ENCODE measurements around the gene ZDHHC7.
"Not testable (repeated sequence)": the region's sequence is repeated elsewhere in the genome, so short reads cannot be mapped to it uniquely, and the experiment has no call there.

ZDHHC7 gene

DNA sequence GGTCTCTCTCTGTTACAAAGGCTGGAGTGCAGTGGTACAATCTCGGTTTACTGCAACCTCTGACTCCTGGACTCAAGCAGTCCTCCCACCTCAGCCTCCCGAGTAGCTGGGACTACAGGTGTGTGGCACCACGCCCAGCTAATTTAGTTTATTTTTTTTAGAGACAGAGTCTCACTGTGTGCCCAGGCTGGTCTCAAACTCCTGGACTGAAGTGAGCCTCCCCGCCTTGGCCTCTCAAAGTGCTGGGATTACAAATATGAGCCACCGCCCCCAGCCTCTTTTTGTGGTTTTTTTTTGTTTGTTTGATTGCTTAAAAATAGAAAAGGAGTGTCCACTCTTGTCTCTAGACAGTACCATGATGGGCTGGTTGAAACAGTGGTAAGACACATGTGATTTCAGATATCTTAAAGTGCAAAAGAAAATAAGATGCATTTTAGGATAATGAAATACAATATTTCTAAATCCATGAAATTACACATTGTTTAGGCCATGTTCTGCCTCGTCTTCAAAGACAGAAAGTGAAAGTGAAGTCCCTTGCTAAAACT, 43.7 kb upstream of the ZDHHC7 start:
- no peak for DNase-seq (ENCODE audit: low read depth)
- TF ChIP-seq, protein P1, sequence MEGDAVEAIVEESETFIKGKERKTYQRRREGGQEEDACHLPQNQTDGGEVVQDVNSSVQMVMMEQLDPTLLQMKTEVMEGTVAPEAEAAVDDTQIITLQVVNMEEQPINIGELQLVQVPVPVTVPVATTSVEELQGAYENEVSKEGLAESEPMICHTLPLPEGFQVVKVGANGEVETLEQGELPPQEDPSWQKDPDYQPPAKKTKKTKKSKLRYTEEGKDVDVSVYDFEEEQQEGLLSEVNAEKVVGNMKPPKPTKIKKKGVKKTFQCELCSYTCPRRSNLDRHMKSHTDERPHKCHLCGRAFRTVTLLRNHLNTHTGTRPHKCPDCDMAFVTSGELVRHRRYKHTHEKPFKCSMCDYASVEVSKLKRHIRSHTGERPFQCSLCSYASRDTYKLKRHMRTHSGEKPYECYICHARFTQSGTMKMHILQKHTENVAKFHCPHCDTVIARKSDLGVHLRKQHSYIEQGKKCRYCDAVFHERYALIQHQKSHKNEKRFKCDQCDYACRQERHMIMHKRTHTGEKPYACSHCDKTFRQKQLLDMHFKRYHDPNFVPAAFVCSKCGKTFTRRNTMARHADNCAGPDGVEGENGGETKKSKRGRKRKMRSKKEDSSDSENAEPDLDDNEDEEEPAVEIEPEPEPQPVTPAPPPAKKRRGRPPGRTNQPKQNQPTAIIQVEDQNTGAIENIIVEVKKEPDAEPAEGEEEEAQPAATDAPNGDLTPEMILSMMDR (IDR thresholded peaks at IDR 0.05; ENCODE audit: insufficient read depth, low read depth, low read length, missing control alignments): no peak
- H3K4me3 ChIP-seq (ENCODE audit: low read length): no peak overlapping the region

DNA sequence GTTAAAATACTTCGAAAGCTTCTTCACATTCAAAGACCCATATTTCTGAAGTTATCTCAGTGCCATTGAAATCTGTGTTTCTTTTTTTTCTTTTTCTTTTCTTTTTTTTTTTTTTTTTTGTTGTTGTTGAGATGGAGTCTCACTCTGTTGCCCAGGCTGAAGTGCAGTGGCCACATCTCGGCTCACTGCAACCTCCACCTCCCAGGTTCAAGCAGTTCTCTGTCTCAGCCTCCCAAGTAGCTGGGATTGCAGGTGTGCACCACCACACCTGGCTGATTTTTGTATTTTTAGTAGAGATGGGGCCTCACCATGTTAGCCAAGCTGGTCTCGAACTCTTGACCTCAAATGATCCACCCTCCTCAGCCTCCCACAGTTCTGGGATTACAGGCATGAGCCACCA, 43.0 kb upstream of the ZDHHC7 start:
- not testable (repeated sequence) for H3K4me3 ChIP-seq (ENCODE audit: low read length); DNase-seq (ENCODE audit: low read depth)

DNA sequence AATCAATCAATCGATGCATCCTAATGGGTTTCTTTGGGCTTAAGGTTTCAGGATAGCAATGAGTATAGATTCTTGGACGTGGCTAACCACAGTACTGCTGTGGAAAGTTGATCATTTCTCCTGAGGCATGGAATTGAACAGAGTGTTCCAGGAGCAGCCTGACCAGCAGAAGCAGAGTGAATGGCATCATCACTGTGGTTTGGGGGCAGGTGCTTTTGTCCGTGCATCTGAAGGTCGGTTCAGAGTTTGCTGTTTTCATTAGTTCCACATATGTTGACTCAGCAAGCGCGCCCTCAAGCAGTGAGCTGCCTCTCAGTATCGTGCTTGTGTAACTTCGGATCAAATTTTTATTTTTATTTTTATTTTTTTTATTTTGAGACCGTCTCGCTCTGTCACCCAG, 41.2 kb upstream of the ZDHHC7 start:
- TF ChIP-seq, protein P1 (IDR thresholded peaks at IDR 0.05; ENCODE audit: insufficient read depth, low read depth, low read length, missing control alignments): no peak
- DNase-seq (ENCODE audit: low read depth): no peak

DNA sequence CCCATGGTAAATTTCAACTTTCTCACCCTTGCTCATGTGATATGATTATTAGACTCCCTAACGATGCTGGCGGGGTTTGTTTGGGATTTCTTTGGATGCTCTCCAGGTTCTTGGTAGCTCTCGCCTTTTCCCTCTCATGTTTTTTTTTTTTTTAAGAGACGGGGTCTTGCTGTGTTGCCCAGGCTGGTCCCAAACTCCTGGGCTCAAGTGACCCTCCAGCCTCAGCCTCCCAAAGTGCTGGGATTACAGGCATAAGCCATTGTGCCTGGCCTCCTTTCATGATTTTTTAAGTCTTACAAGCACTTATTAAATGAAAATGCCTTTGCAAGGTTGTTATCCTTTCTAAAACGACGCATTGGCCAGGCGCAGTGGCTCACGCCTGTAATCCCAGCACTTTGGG, 40.3 kb upstream of the ZDHHC7 start:
- no peak overlapping the region for H3K4me3 ChIP-seq (ENCODE audit: low read length)
- DNase-seq (ENCODE audit: low read depth): no peak
- TF ChIP-seq, protein P1 (IDR thresholded peaks at IDR 0.05; ENCODE audit: insufficient read depth, low read depth, low read length, missing control alignments): no peak

More for the DNA sequence above, 41.2 kb upstream of the ZDHHC7 start:
- H3K4me3 ChIP-seq (ENCODE audit: low read length): no peak overlapping the region

DNA sequence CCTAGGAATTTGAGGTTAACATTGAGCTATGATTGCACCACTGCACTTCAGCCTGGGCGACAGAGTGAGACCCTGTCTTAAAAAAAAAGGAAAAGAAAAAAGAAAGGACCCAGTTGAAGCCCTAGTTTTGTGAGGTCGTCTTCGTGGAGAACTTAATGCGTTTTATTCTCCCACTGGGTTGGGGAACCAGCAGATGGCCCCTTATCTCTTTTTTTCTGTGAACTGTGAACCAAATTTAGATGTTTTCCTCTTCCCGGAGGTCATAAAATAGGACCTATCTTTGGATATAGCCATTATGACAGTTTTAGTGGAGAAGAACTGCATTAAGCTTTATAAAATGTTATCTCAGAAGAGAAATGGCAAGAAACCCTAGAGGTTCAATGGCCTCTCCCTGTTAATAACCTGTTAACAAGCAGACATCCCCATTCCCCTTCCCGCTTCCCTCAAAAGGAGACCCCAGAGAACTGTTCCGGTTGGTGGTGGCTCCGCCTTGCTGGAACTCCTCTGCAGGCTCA, 39.8 kb upstream of the ZDHHC7 start:
- TF ChIP-seq, protein P1 (IDR thresholded peaks at IDR 0.05; ENCODE audit: insufficient read depth, low read depth, low read length, missing control alignments): no peak
- no peak for DNase-seq (ENCODE audit: low read depth)
- H3K4me3 ChIP-seq (ENCODE audit: low read length): no peak overlapping the region

DNA sequence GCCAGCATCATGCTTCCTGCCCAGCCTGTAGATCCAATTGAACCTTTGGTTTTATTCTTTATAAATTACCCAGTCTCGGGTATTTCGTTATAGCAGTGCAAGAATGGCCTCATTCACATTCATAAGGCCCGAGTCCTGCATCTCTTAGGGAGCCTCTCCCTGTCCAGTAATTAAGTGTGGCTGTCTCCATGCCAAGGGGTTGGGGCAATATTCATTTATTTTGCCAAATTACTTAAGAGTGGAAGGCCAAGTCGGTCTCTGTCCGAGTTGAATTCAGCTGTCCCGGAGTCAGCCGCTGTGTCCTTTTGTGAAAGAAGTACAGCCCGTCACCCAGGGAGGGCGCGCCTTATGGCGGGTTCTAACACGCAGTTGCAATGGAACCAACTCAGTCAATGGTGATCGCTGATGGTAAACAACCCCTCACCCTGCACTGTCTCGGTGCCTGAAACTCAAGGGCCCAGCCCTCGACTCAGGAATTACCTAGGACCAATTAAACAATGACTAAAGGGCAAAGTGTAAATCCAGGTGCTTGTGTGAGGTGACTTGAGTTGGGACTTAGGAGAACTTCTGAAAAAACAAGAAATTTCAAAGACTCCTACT, 38.5 kb upstream of the ZDHHC7 start:
- no peak overlapping the region for H3K4me3 ChIP-seq (ENCODE audit: low read length)
- no peak for DNase-seq (ENCODE audit: low read depth)
- TF ChIP-seq, protein P1 (IDR thresholded peaks at IDR 0.05; ENCODE audit: insufficient read depth, low read depth, low read length, missing control alignments): no peak

DNA sequence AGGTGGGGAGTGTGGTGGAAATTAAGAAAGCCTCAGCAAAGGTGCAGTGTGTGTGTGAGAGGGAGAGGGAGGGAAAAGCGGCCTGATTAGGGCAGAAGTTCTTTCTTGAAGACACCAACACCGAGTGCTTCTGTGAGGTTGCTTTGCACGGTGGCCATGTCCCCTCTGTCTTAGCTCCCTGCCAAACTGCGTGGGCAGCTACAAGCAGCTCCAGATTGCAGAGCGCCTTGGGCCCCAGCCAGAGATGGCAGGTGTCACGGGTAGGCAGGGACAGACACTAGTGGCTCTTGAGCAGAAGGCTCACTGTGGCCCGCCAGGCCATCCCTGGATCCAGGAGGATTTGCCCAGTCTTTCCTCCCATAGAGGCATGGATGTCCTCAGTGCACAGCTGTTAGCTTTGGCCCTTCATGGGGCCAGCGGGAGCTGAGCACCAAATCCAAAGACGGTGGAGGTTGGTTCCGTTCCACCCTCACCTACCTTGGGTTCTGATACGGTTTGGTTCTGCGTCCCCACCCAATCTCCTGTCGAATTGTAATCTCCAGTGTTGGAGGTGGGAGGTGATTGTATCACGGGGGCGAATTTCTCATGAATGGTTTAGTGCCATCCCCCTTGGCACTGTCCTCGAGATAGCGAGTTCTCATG, 37.7 kb upstream of the ZDHHC7 start:
- no peak for DNase-seq (ENCODE audit: low read depth)
- TF ChIP-seq, protein P1 (IDR thresholded peaks at IDR 0.05; ENCODE audit: insufficient read depth, low read depth, low read length, missing control alignments): no peak
- H3K4me3 ChIP-seq (ENCODE audit: low read length): no peak overlapping the region

All from epithelial cell of esophagus (primary cell).